Right atrium auricular region (tissue), 2 donors: ENCODE results near the gene CATSPER3. TPM values are rescaled to one million over a fixed set of nuclear protein-coding genes. Genes with fewer than 3 reads are reported as not detected.

Experiments used
- DNase-seq: peaks from one replicate; pipeline ENCODE4 v3.0.0-alpha.2; 2019; ENCODE audit warnings: low spot score
- H3K27ac ChIP-seq, 2 donors: fragments of 200-600 bp; sonication (generic); 1 replicate in 1 of 2; 2 replicates in 1 of 2; pipeline ENCODE4 v1.5.1; 2016 to 2019
- H3K27me3 ChIP-seq, 2 donors: fragments of 200-600 bp; sonication (generic); one replicate each; pipeline versions ENCODE4 v1.5.1 to v1.6.0; 2017 to 2019
- H3K36me3 ChIP-seq: fragments of 200-600 bp; sonication (generic); one replicate; pipeline ENCODE4 v1.5.1; 2016
- H3K4me1 ChIP-seq, 2 donors: fragments of 200-600 bp; sonication (generic); one replicate each; pipeline versions ENCODE4 v1.5.1 to v1.6.0; 2017 to 2019
- H3K4me3 ChIP-seq, 2 donors: fragments of 200-600 bp; sonication (generic); 1 replicate in 1 of 2; 2 replicates in 1 of 2; pipeline ENCODE4 v1.5.1; 2017 to 2019; ENCODE audit warnings: mild to moderate bottlenecking in 1 of 2, moderate library complexity in 1 of 2
- H3K9me3 ChIP-seq, 2 donors: fragments of 200-600 bp; sonication (generic); one replicate each; pipeline ENCODE4 v1.5.1; 2019
- total RNA-seq, 2 donors: library from RNA; depleted of rRNA; stranded (reverse); fragments of >200 nt; gene quantifications; one replicate each; pipeline ENCODE4 v1.1.0, GENCODE V29; 2016
- TF ChIP-seq, protein P1 (sequence below), 2 donors: fragments of 200-600 bp; sonication (generic); IDR thresholded peaks; one replicate each; pipeline ENCODE4 v1.5.1; 2019; ENCODE audit warnings: antibody characterized with exemption in 2 of 2

The CATSPER3 gene
- total RNA-seq, 2 donors from 2014 or later: 0.39 to 0.44 TPM

DNA sequence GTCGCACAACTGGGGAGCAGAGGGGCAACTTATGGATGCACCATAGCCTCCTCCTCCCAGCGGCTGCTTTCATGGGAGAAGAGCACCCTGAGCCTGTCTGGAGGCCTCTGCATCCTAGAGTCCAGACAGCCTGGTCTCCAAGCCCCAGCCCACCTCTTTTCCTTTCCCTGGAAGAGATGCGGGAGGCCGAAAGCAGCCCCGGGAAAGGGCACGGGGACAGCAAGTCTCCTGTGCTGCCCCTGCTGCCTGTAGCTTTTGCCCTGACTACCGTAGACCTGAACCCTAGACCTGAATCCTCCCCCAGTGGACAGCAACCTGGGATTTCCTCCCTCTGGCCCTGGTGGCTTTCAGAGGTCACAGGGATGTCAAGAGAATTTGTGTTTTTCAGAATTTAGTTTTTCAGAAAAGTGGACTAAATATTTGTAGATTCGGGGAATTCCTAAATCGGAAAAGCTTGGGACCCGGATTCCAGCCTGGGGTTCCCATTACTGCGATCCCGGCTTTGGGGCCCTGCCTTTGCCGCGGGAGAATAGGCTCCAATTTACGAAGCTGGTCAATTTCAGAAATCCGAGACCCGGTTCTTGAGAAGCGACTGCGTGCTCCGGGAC lies 70.6 kb downstream of the CATSPER3 start:
- Histone ChIP-seq H3K4me1 (peaks cover 0 to 38% of the 10 kb centered on the region in 2 donors), H3K27me3 (peaks cover 46 to 53% of the 10 kb centered on the region in 2 donors), H3K36me3 (no peaks in the 10 kb centered on the region), H3K4me3 (no peak overlapping the region), H3K27ac (no peak overlapping the region), H3K9me3 (no peaks in the 10 kb centered on the region)
- no peak for DNase-seq
- TF ChIP-seq, protein P1, sequence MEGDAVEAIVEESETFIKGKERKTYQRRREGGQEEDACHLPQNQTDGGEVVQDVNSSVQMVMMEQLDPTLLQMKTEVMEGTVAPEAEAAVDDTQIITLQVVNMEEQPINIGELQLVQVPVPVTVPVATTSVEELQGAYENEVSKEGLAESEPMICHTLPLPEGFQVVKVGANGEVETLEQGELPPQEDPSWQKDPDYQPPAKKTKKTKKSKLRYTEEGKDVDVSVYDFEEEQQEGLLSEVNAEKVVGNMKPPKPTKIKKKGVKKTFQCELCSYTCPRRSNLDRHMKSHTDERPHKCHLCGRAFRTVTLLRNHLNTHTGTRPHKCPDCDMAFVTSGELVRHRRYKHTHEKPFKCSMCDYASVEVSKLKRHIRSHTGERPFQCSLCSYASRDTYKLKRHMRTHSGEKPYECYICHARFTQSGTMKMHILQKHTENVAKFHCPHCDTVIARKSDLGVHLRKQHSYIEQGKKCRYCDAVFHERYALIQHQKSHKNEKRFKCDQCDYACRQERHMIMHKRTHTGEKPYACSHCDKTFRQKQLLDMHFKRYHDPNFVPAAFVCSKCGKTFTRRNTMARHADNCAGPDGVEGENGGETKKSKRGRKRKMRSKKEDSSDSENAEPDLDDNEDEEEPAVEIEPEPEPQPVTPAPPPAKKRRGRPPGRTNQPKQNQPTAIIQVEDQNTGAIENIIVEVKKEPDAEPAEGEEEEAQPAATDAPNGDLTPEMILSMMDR (IDR thresholded peaks at IDR 0.05): no peak

DNA sequence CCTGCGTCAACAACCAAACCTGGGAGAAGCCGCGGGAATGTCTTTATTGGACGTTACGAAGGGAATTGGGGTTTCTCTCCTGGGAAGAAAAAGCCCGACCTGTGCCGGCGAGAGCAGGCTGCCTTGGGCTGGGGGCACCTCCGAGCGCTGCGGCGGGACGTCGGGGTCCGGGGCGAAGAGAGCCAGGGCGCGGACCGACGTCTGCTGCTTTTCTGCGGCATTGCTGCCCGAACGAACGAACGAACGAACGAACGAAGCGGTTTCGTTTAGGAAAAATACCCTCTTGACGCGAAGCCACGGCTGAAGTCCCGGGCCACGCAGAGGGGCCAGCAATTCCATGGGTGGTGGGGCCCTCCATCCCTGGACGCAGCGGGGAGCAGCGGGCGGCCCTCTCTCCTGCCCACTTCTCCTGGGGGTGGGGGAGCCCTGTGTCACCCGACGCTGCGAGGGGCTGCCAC lies 71.1 kb downstream of the CATSPER3 start:
- Histone ChIP-seq H3K27ac (no peak overlapping the region), H3K4me3 (peak overlapping the region in 1 of 2 donors; percentile 3)

DNA sequence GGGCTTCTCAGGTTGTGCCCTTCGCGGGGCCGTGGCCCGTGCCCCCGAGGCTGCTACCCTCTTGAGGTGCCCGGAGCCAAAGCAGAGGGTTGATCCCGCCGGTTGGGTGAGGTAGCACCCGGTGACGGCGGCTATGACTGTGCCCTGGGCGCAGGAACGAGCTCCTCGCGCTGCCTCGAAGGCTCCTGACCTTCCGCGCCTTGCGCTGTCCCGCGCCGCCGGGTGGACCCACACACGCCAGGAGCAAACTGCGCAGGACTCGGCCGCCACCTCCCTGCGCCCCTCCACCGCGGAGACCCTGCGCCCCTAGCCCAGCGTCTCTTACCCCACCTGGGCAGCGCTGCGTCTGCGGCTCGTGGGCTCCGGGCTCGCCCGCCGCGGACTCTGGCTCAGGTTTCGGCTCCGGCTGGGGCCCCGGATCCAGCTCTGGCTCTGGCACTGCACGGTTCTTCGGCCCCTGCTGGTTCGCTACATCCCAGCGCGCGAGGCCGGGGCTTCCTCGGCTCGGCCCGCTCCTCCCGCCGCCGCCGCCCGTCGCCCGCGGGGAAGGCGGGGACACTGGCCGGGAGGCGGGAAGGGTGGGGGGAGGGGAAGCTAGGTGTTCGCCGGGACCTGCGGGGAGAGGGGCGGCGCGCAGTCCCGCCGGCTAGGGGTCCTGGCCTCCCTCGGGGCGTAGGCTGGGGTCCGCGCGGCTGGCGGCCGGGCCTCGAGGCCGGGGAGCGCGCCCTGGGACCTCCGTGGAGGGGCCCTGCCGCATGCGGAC lies 71.7 kb downstream of the CATSPER3 start:
- DNase-seq: no peak
- H3K4me3 ChIP-seq: peak overlapping the region in 1 of 2 donors; percentile 3
- H3K27me3 ChIP-seq: peaks cover 49% of the 10 kb centered on the region in 2 donors
- no peak overlapping the region for H3K27ac ChIP-seq
- no peaks in the 10 kb centered on the region for H3K9me3 ChIP-seq
- H3K4me1 ChIP-seq: peaks cover 0 to 26% of the 10 kb centered on the region in 2 donors
- TF ChIP-seq, protein P1 (IDR thresholded peaks at IDR 0.05): no peak
- no peaks in the 10 kb centered on the region for H3K36me3 ChIP-seq

More for the DNA sequence above, 71.1 kb downstream of the CATSPER3 start:
- Histone ChIP-seq H3K4me1 (peaks cover 0 to 32% of the 10 kb centered on the region in 2 donors), H3K9me3 (no peaks in the 10 kb centered on the region), H3K27me3 (peaks cover 46 to 49% of the 10 kb centered on the region in 2 donors), H3K36me3 (no peaks in the 10 kb centered on the region)
- DNase-seq: no peak
- TF ChIP-seq, protein P1 (IDR thresholded peaks at IDR 0.05): no peak

DNA sequence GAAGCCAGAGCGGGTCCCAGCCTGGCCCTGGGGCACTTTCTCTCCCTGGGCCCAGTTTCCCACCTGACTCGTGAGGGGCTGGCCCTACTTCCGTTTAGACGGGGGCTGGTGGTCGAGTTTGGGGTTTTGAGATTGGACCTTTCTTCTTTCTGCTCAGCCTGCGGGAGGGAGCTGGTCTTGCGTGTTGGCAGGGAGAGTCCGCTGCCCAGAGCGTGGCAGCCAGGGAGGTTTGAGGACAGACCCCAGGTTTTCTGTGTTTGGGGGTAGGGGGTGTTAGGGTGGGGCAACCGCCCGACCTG lies 72.3 kb downstream of the CATSPER3 start:
- TF ChIP-seq, protein P1 (IDR thresholded peaks at IDR 0.05): no peak
- no peak for DNase-seq
- Histone ChIP-seq H3K4me3 (no peak overlapping the region), H3K9me3 (no peaks in the 10 kb centered on the region), H3K4me1 (peaks cover 0 to 24% of the 10 kb centered on the region in 2 donors), H3K27me3 (peaks cover 45 to 49% of the 10 kb centered on the region in 2 donors), H3K27ac (no peak overlapping the region), H3K36me3 (no peaks in the 10 kb centered on the region)

DNA sequence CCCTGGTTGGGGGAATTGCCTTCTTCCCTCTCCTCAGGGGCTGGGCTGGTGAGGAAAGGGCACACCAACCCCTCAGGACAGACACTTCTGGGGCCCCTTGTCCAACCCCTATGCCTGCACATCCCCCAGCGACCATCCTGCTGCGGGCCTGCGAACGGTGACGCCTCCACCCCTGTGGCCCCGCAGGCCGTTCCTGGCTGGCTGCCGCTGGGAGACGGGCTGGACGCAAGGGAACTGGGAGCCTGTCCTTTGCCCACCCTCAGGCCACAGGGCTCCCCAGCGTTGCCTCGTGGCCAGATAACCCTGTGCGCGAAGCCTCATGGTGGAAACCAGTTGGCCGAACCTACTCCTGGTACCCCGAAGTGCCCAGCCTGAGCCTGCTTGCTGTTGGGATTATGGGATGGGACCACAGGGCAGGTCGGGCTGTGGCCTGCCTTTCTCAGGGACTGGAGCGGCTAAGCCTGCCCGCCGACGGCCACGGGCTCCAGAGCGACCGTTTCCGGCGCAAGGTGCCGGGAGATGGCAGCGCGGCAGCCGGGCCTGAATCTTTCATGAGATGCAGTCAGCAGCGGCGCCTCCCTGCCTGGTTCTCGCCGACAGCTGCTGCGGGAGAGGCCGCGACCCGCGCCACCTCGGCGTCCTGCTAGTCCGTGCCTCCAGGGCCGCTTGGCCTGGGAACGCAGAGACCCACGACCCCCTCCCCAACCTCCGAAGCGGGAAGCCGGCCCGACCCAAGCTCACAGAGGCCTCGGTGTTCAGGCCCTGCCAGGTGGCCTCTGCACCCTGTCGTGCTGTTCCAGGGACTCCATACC lies 72.8 kb downstream of the CATSPER3 start:
- H3K4me3 ChIP-seq: no peak overlapping the region
- no peaks in the 10 kb centered on the region for H3K36me3 ChIP-seq
- no peaks in the 10 kb centered on the region for H3K9me3 ChIP-seq
- H3K27me3 ChIP-seq: peaks cover 40 to 49% of the 10 kb centered on the region in 2 donors
- TF ChIP-seq, protein P1 (IDR thresholded peaks at IDR 0.05): no peak
- no peak overlapping the region for H3K27ac ChIP-seq
- DNase-seq: no peak
- H3K4me1 ChIP-seq: peaks cover 0 to 24% of the 10 kb centered on the region in 2 donors
